Esophagus muscularis mucosa (tissue), 4 donors: ENCODE data around the gene PRIM1.

Experiments
- CTCF ChIP-seq, 3 experiments: fragments of 200-600 bp in 2 of 3; fragments of 450-650 bp in 1 of 3; sonication (generic) in 2 of 3; IDR thresholded peaks; one replicate each; pipeline ENCODE4 v1.5.1; 2017 to 2019; ENCODE audit warnings: antibody characterized with exemption in 3 of 3, mild to moderate bottlenecking in 2 of 3, moderate library complexity in 1 of 3
- EP300 ChIP-seq: sonication (generic); formaldehyde crosslinking; IDR thresholded peaks from one replicate; pipeline ENCODE4 v1.6.1; 2017; ENCODE audit warnings: antibody characterized with exemption
- POLR2A ChIP-seq: fragments of 450-650 bp; IDR thresholded peaks from one replicate; pipeline ENCODE4 v1.6.1; 2017; ENCODE audit warnings: antibody characterized with exemption, moderate library complexity, mild to moderate bottlenecking, low read depth
- POLR2AphosphoS5 ChIP-seq, 2 donors: sonication (generic); formaldehyde crosslinking; IDR thresholded peaks; one replicate each; pipeline ENCODE4 v1.6.1; 2017; ENCODE audit warnings: antibody characterized with exemption in 2 of 2

GRCh38 chr12:56723352-56723751 is 28.8 kb downstream of the PRIM1 start:
- TF ChIP-seq CTCF (IDR thresholded peaks at IDR 0.05), result no peak
- no peak for TF ChIP-seq POLR2A
- no peak for TF ChIP-seq POLR2AphosphoS5 (IDR thresholded peaks at IDR 0.05)
- TF ChIP-seq EP300, result no peak
